CD4-positive, alpha-beta T cell (primary cell): ENCODE data around the gene ZGPAT. TPM values are rescaled to one million over a fixed set of nuclear protein-coding genes. Genes with fewer than 3 reads are reported as not detected.

ENCODE experiments used
- ATAC-seq: fragments of 200-7000 bp; cut with Tn5 transposase; one replicate; pipeline ENCODE4 v1.10.0; 2022; ENCODE audit warnings: mild to moderate bottlenecking; ENCODE audit not compliant: poor library complexity
- CTCF ChIA-PET: fragments of 350-600 bp; sonication (Branson Sonifier 250); formaldehyde crosslinking; loops from one replicate; lab custom pipeline; 2021; ENCODE audit warnings: antibody characterized with exemption, inconsistent platforms; lab: Charles Lee
- POLR2A ChIA-PET: fragments of 350-600 bp; sonication (Branson Sonifier 250); formaldehyde crosslinking; loops from one replicate; lab custom pipeline; 2021; ENCODE audit warnings: antibody characterized with exemption, inconsistent platforms; lab: Charles Lee
- DNase-seq, 14 experiments: peaks; one replicate each; pipeline ENCODE4 v3.0.0-alpha.2; 2013 to 2020; ENCODE audit warnings: mixed read lengths in 2 of 14
- H3K27ac ChIP-seq, 2 donors: one replicate each; pipeline versions ENCODE4 v1.5.1 to v1.7.0; 2013; ENCODE audit warnings: low read length in 2 of 2, low read depth in 1 of 2, mild to moderate bottlenecking in 1 of 2
- H3K27me3 ChIP-seq, 2 experiments: 1 replicate in 1 of 2; 2 replicates in 1 of 2; pipeline versions ENCODE4 v1.6.1 to v1.7.0; 2013; ENCODE audit warnings: low read length in 2 of 2, control low read depth in 1 of 2, mild to moderate bottlenecking in 1 of 2, moderate library complexity in 1 of 2; ENCODE audit not compliant: insufficient read depth in 2 of 2, control insufficient read depth in 1 of 2
- H3K36me3 ChIP-seq: one replicate; pipeline ENCODE4 v1.6.1; 2013; ENCODE audit warnings: low read length, control low read depth; ENCODE audit not compliant: insufficient read depth
- H3K4me1 ChIP-seq: one replicate; pipeline ENCODE4 v1.6.1; 2013; ENCODE audit warnings: low read length, control low read depth; ENCODE audit not compliant: insufficient read depth
- H3K4me3 ChIP-seq: one replicate; pipeline ENCODE4 v1.5.1; 2013; ENCODE audit warnings: mild to moderate bottlenecking, low read length, moderate library complexity
- H3K9me3 ChIP-seq, 2 experiments: 1 replicate in 1 of 2; 2 replicates in 1 of 2; pipeline versions ENCODE4 v1.6.1 to v1.7.0; 2013; ENCODE audit warnings: low read length in 2 of 2, mild to moderate bottlenecking in 2 of 2, control low read depth in 1 of 2, moderate library complexity in 1 of 2; ENCODE audit not compliant: control insufficient read depth in 1 of 2, insufficient read depth in 1 of 2
- H3K27ac Mint-ChIP-seq: one replicate; pipeline ENCODE4 v1.8.0; 2020; ENCODE audit warnings: mixed read lengths
- H3K27me3 Mint-ChIP-seq: one replicate; pipeline ENCODE4 v1.8.0; 2021; ENCODE audit warnings: mixed read lengths
- H3K36me3 Mint-ChIP-seq: one replicate; pipeline ENCODE4 v1.8.0; 2021; ENCODE audit warnings: low read depth, mixed read lengths
- H3K4me1 Mint-ChIP-seq: one replicate; pipeline ENCODE4 v1.8.0; 2021; ENCODE audit warnings: low read depth, mixed read lengths
- H3K4me3 Mint-ChIP-seq: one replicate; pipeline ENCODE4 v1.8.0; 2020; ENCODE audit warnings: mild to moderate bottlenecking, mixed read lengths
- H3K9me3 Mint-ChIP-seq: one replicate; pipeline ENCODE4 v1.8.0; 2020; ENCODE audit warnings: mixed read lengths
- CTCF ChIP-seq: fragments of 200-600 bp; IDR thresholded peaks from one replicate; pipeline ENCODE4 v1.8.0; 2022; ENCODE audit warnings: antibody characterized with exemption, mild to moderate bottlenecking
- intact Hi-C, 2 experiments: fragments of 100-400 bp; cut with DNase I in 1 of 2; cut with micrococcal nuclease in 1 of 2; formaldehyde crosslinking; loops; one replicate each; pipeline versions ENCODE4 v1.15.1 to v1.9.0; 2023 to 2025; cut with DNase I, micrococcal nuclease
- total RNA-seq, 174 experiments: library from RNA in 2 of 174; stranded (reverse) in 2 of 174; gene quantifications; one replicate each; pipeline ENCODE4 v1.2.3 and lab custom pipeline; 2021 to 2026

Gene ZGPAT
- total RNA-seq, 2 experiments from 2014 or later, result 28.2 to 33.4 TPM

GRCh38 chr20:63678667-63679465 lies 29.0 kb upstream of the ZGPAT start:
- POLR2A ChIA-PET, result no interaction called here
- H3K27me3 Mint-ChIP-seq, result no peaks in the 10 kb centered on the region
- no peaks in the 10 kb centered on the region for H3K9me3 ChIP-seq
- ATAC-seq (no peak), DNase-seq (no peak)
- no peaks in the 10 kb centered on the region for H3K9me3 Mint-ChIP-seq
- H3K36me3 Mint-ChIP-seq, result peaks cover 15% of the 10 kb centered on the region
- H3K4me1 Mint-ChIP-seq, result no peaks in the 10 kb centered on the region
- H3K4me3 ChIP-seq, result no peak overlapping the region
- TF ChIP-seq CTCF, result no peak
- peaks cover 5% of the 10 kb centered on the region for H3K36me3 ChIP-seq
- no peaks in the 10 kb centered on the region for H3K27me3 ChIP-seq
- no peak overlapping the region for H3K27ac ChIP-seq
- no peak overlapping the region for H3K4me3 Mint-ChIP-seq
- no peaks in the 10 kb centered on the region for H3K4me1 ChIP-seq
- no peak overlapping the region for H3K27ac Mint-ChIP-seq
- CTCF ChIA-PET, result no interaction called here
- intact Hi-C loops, result no loop called here

- intact Hi-C loops, result no loop called here
- Mint-ChIP-seq H3K9me3 (no peaks in the 10 kb centered on the region), H3K4me3 (no peak overlapping the region), H3K36me3 (peaks cover 15% of the 10 kb centered on the region), H3K27me3 (no peaks in the 10 kb centered on the region), H3K4me1 (no peaks in the 10 kb centered on the region), H3K27ac (no peak overlapping the region)
- no peaks in the 10 kb centered on the region for H3K27me3 ChIP-seq
- no peaks in the 10 kb centered on the region for H3K9me3 ChIP-seq
- ATAC-seq (no peak), DNase-seq (no peak)
- H3K36me3 ChIP-seq, result peaks cover 5% of the 10 kb centered on the region
- CTCF ChIA-PET, result no interaction called here
- no peak for TF ChIP-seq CTCF
- H3K4me1 ChIP-seq, result no peaks in the 10 kb centered on the region
- no peak overlapping the region for H3K27ac ChIP-seq
- no peak overlapping the region for H3K4me3 ChIP-seq
- POLR2A ChIA-PET, result no interaction called here
These were observed 28.0 kb upstream of the ZGPAT start for GRCh38 chr20:63679799-63680305.

GRCh38 chr20:63680427-63680826 lies 27.4 kb upstream of the ZGPAT start:
- POLR2A ChIA-PET, result no interaction called here
- TF ChIP-seq CTCF, result no peak
- Histone ChIP-seq H3K27ac (no peak overlapping the region), H3K27me3 (no peaks in the 10 kb centered on the region), H3K4me3 (no peak overlapping the region), H3K36me3 (peaks cover 5% of the 10 kb centered on the region), H3K4me1 (no peaks in the 10 kb centered on the region), H3K9me3 (no peaks in the 10 kb centered on the region)
- Mint-ChIP-seq H3K4me1 (no peaks in the 10 kb centered on the region), H3K36me3 (peaks cover 10% of the 10 kb centered on the region), H3K9me3 (no peaks in the 10 kb centered on the region), H3K27ac (no peak overlapping the region), H3K27me3 (no peaks in the 10 kb centered on the region), H3K4me3 (no peak overlapping the region)
- CTCF ChIA-PET, result no interaction called here
- DNase-seq, result no peak
- no peak for ATAC-seq
- intact Hi-C loops, result no loop called here
